ENCODE data around the gene ZNF280D.
A peak's percentile ranks its signal among the peaks of the same experiment; 100 is the strongest.
"Not testable (repeated sequence)": the region's sequence is repeated elsewhere in the genome, so short reads cannot be mapped to it uniquely, and the experiment has no call there.

The ZNF280D gene

DNA sequence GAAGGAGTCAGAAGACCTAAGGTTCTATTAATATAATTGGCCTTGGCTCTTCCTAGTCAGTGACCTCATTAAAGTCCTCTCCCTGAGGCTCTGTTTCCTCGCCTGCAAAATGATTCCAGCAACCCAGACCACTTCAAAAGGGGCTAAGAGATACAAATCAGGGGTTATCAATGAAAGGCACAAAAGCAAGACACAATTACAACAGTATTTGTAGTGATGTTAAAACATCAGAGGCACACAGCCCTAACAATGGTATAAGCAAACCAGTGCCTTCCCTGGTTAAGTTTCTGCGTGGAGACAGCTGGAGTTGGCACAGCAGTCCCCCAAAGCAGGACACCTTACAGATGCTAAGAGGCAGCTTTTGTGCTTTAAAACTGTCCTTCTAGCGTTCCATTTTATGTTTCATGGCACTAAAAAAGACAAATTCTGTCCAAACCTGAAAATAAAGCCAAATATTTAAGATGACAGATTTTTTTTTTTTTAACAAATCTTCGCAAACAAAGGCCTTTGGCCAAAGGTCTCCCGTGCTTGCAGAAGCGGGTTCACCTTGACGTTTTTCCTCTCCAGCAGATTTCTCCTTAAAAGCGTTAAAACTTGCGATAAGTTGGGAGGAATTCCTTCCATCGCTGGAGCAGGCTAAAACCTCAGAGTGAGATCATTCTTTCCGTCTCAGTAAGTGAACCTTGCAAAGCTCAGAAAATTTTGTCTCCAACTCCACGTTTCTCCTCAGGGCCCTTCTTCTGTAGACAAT is 999 bp downstream of the ZNF280D start:
- no peak for DNase-seq (ENCODE audit: insufficient read length)
- peak; percentile 64 for FAIRE-seq

GRCh38 chr15:56731548-56731947 is 1.8 kb downstream of the ZNF280D start:
- DNase-seq (ENCODE audit: insufficient read length) = no peak
- no peak for FAIRE-seq
- TF ChIP-seq POLR2A (IDR thresholded peaks at IDR 0.05; ENCODE audit: low read depth, low read length) = no peak
- no peak for TF ChIP-seq TAF1 (IDR thresholded peaks at IDR 0.05; ENCODE audit: borderline replicate concordance, low read depth, low read length)
- TF ChIP-seq POLR2AphosphoS5 (IDR thresholded peaks at IDR 0.05; ENCODE audit: low read depth, low read length) = no peak

More for the DNA sequence above, 999 bp downstream of the ZNF280D start:
- TF ChIP-seq POLR2A (IDR thresholded peaks at IDR 0.05; ENCODE audit: low read depth, low read length) (no peak), POLR2AphosphoS5 (IDR thresholded peaks at IDR 0.05; ENCODE audit: low read depth, low read length) (no peak), TAF1 (IDR thresholded peaks at IDR 0.05; ENCODE audit: borderline replicate concordance, low read depth, low read length) (no peak)

DNA sequence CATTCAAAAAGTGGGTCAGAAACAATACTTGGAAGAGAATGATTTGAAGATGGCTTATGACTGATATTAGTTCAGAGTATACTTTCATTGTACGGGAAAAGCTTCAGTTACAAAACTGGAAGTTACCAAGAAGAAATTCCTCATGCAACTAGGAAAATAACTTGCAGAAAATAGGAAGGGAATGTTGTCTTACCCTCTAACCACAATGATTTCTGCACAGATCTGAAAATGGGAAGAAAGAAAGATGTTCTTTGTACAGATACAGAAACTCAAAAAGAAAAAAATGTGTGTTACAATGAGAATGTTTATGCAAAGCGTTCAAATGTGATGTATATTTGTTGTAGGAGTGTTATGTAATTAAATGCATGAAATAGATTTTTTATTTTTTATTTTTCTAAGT is 3.7 kb downstream of the ZNF280D start:
- TF ChIP-seq TAF1 (IDR thresholded peaks at IDR 0.05; ENCODE audit: borderline replicate concordance, low read depth, low read length) (no peak), POLR2A (IDR thresholded peaks at IDR 0.05; ENCODE audit: low read depth, low read length) (no peak), POLR2AphosphoS5 (IDR thresholded peaks at IDR 0.05; ENCODE audit: low read depth, low read length) (no peak)
- FAIRE-seq (no peak), DNase-seq (ENCODE audit: insufficient read length) (no peak)

GRCh38 chr15:56725386-56725785 is 7.9 kb downstream of the ZNF280D start:
- TF ChIP-seq POLR2A (IDR thresholded peaks at IDR 0.05; ENCODE audit: low read depth, low read length) (no peak), TAF1 (IDR thresholded peaks at IDR 0.05; ENCODE audit: borderline replicate concordance, low read depth, low read length) (no peak), POLR2AphosphoS5 (IDR thresholded peaks at IDR 0.05; ENCODE audit: low read depth, low read length) (no peak)
- FAIRE-seq = no peak
- no peak for DNase-seq (ENCODE audit: insufficient read length)

DNA sequence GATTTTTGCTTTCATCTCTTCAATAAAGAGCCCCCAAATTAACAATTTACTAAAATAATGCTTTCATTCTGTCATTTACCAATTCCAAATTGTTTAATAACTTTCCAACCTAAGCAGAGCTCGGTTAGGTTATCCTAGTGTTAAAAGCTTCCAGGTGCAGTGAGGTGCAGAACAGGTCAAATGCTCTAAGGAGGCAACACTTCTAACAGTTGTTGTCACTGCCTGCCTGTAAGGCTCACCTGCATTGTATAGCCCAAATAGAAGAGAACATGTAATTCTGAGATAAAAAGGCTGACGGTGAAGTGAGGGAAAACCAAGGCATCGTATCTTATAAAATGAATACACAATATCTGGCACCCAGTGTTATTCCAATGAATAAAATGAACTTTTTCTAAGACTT is 9.1 kb downstream of the ZNF280D start:
- no peak for TF ChIP-seq POLR2AphosphoS5 (IDR thresholded peaks at IDR 0.05; ENCODE audit: low read depth, low read length)
- no peak for TF ChIP-seq TAF1 (IDR thresholded peaks at IDR 0.05; ENCODE audit: borderline replicate concordance, low read depth, low read length)
- TF ChIP-seq POLR2A (IDR thresholded peaks at IDR 0.05; ENCODE audit: low read depth, low read length) = no peak

DNA sequence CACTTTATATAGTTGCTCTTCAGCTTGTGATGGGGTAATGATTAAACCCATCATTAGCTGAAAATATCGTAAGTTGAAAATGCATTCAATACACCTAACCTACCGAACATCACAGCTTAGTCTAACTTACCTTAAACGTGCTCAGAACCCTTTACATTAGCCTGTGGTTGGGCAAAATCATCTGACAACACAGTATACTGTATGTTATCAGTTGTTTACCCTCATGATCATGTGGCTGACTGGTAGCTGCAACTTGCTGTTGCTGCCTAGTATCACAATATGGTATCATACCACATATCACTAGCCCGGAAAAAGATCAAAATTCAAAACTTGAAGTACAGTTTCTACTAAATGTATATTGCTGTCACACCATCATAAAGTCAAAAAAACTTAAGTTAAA is 9.5 kb downstream of the ZNF280D start:
- TF ChIP-seq POLR2AphosphoS5 (IDR thresholded peaks at IDR 0.05; ENCODE audit: low read depth, low read length) (no peak), TAF1 (IDR thresholded peaks at IDR 0.05; ENCODE audit: borderline replicate concordance, low read depth, low read length) (no peak), POLR2A (IDR thresholded peaks at IDR 0.05; ENCODE audit: low read depth, low read length) (no peak)
- no peak for FAIRE-seq

More for the DNA sequence above, 9.1 kb downstream of the ZNF280D start:
- DNase-seq (ENCODE audit: insufficient read length) = no peak
- peak; percentile 54 for FAIRE-seq

GRCh38 chr15:56719774-56720555 is 13.3 kb downstream of the ZNF280D start:
- FAIRE-seq (no peak), DNase-seq (ENCODE audit: insufficient read length) (no peak)
- TF ChIP-seq POLR2A (IDR thresholded peaks at IDR 0.05; ENCODE audit: low read depth, low read length) = no peak
- no peak for TF ChIP-seq POLR2AphosphoS5 (IDR thresholded peaks at IDR 0.05; ENCODE audit: low read depth, low read length)
- TF ChIP-seq TAF1 (IDR thresholded peaks at IDR 0.05; ENCODE audit: borderline replicate concordance, low read depth, low read length) = no peak

More for the DNA sequence above, 9.5 kb downstream of the ZNF280D start:
- no peak for DNase-seq (ENCODE audit: insufficient read length)

DNA sequence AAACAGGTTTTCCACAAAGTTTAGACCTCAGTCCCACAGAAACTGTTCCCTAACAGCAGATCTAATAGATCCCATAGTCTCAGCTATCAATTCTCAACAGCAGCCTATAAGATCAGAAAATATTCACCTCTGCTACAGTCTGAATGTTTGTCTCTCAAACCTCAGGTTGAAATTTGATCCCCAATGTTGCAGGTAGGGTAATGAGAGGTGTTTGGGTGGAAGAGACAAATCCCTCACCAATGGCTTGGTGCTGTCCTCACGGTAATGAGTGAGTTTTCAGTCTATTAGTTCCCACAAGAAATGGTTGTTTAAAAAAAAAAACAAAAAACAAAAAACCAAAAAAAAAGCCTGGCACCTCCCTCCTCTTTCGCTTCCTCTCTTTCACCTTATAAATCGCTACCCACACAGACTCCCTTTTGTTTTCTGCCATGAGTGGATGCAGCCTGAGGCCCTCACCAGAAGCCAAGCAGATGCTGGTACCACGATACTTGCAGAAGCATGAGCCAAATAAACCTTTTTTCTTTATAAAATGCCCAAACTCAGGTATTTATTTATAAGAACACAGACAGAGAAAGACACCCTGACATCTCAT is 14.2 kb downstream of the ZNF280D start:
- FAIRE-seq = peak; percentile 58
- no peak for DNase-seq (ENCODE audit: insufficient read length)
- TF ChIP-seq POLR2A (IDR thresholded peaks at IDR 0.05; ENCODE audit: low read depth, low read length) (no peak), POLR2AphosphoS5 (IDR thresholded peaks at IDR 0.05; ENCODE audit: low read depth, low read length) (no peak), TAF1 (IDR thresholded peaks at IDR 0.05; ENCODE audit: borderline replicate concordance, low read depth, low read length) (no peak)

GRCh38 chr15:56718560-56718959 is 14.7 kb downstream of the ZNF280D start:
- FAIRE-seq (no peak), DNase-seq (ENCODE audit: insufficient read length) (no peak)
- TF ChIP-seq POLR2AphosphoS5 (IDR thresholded peaks at IDR 0.05; ENCODE audit: low read depth, low read length) = no peak
- TF ChIP-seq POLR2A (IDR thresholded peaks at IDR 0.05; ENCODE audit: low read depth, low read length) = no peak
- no peak for TF ChIP-seq TAF1 (IDR thresholded peaks at IDR 0.05; ENCODE audit: borderline replicate concordance, low read depth, low read length)

- FAIRE-seq = no peak
- DNase-seq (ENCODE audit: insufficient read length) = no peak
- TF ChIP-seq POLR2AphosphoS5 (IDR thresholded peaks at IDR 0.05; ENCODE audit: low read depth, low read length) (no peak), POLR2A (IDR thresholded peaks at IDR 0.05; ENCODE audit: low read depth, low read length) (no peak), TAF1 (IDR thresholded peaks at IDR 0.05; ENCODE audit: borderline replicate concordance, low read depth, low read length) (no peak)
Observed at GRCh38 chr15:56716334-56716733, 17.0 kb downstream of the ZNF280D start.

DNA sequence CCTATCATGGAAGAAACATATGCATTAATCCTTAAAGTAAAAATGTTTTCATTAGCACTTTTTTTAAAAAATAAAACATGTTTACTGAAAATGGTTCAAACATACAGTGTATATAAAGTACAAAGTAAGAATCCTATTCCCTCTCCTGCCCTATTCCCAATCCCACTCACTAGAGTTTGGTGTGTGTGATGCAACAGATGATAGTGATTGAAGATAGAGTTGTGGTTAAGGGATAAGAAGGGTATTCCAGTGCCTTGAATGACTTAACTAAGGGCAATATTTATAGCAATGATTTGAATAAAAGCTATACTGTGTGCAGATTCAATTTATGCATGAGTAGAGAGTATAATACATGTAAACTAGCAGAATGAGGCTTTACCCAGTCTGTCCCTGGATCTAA is 18.1 kb downstream of the ZNF280D start:
- TF ChIP-seq POLR2A (IDR thresholded peaks at IDR 0.05; ENCODE audit: low read depth, low read length) (no peak), TAF1 (IDR thresholded peaks at IDR 0.05; ENCODE audit: borderline replicate concordance, low read depth, low read length) (no peak), POLR2AphosphoS5 (IDR thresholded peaks at IDR 0.05; ENCODE audit: low read depth, low read length) (no peak)

DNA sequence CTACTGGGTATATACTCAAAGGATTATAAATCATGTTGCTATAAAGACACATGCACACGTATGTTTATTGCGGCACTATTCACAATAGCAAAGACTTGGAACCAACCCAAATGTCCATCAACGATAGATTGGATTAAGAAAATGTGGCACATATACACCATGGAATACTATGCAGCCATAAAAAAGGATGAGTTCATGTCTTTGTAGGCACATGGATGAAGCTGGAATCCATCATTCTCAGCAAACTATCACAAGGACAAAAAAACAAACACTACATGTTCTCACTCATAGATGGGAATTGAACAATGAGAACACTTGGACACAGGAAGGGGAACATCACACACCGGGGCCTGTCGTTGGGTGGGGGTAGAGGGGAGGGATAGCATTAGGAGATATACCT is 23.8 kb downstream of the ZNF280D start:
- not testable (repeated sequence) for FAIRE-seq; DNase-seq (ENCODE audit: insufficient read length)

More for the DNA sequence above, 18.1 kb downstream of the ZNF280D start:
- DNase-seq (ENCODE audit: insufficient read length) (no peak), FAIRE-seq (no peak)

Data from GM12892 (cell line).